ENCODE results near the gene LRRC8B.

DNA sequence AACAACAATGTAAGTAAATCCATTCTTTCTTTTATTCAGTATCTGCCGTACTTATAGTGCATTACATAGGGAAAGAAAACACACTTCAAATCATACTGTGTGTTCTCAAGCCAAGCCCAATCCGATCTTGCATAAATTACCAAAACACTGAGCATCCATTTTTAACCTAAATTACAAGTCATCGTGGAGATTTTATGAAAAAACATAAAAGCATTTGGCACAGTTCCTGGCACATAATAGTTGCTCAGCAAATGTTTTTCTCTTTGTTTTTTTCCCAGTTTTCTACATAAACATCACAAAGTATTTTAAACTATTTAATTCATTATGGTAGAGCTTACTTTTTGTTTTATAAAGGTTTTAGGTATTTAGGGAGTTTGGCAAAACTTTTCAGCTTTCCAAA is 60.2 kb downstream of the LRRC8B start:
- TF ChIP-seq PBX3 (IDR thresholded peaks at IDR 0.05) (no peak), RAD21 (conservative IDR thresholded peaks at IDR 0.05 in 1 of 2, IDR thresholded peaks at IDR 0.05 in 1 of 2) (no peak), POLR2AphosphoS2 (conservative IDR thresholded peaks at IDR 0.05; ENCODE audit: low read length) (no peak), CTCF (IDR thresholded peaks at IDR 0.05) (no peak), TP53 (CRISPR knock-in tag; IDR thresholded peaks at IDR 0.05) (no peak), BHLHE40 (IDR thresholded peaks at IDR 0.05; ENCODE audit: low read depth, low read length) (no peak)
- TF ChIP-seq, protein P1, sequence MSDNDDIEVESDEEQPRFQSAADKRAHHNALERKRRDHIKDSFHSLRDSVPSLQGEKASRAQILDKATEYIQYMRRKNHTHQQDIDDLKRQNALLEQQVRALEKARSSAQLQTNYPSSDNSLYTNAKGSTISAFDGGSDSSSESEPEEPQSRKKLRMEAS (IDR thresholded peaks at IDR 0.05), result no peak

Measured in A549 (cell line).